Measurements from ENCODE around the gene CFAP61.

Gene CFAP61

GRCh38 chr20:20211988-20212518, 159.7 kb downstream of the CFAP61 start:
- Histone ChIP-seq H3K4me2 (ENCODE audit: low read depth, low read length, poor library complexity, severe bottlenecking) (no peak overlapping the region), H4K20me1 (ENCODE audit: low read depth, low read length) (no peaks in the 10 kb centered on the region), H3F3A (ENCODE audit: insufficient read depth) (no peaks in the 10 kb centered on the region), H3K9ac (ENCODE audit: low read length) (no peak overlapping the region), H3K4me3 (ENCODE audit: insufficient read depth, low read length, poor library complexity, severe bottlenecking) (no peak overlapping the region), H3K36me3 (ENCODE audit: low read length) (no peaks in the 10 kb centered on the region), H3K27ac (ENCODE audit: low read depth, low read length) (no peak overlapping the region), H3K9me2 (replicated peaks; ENCODE audit: insufficient read depth, low read length) (no peaks in the 10 kb centered on the region), H3K27me3 (ENCODE audit: low read length) (no peaks in the 10 kb centered on the region), H3K79me2 (ENCODE audit: insufficient read depth, low read length) (no peaks in the 10 kb centered on the region), H2AFZ (ENCODE audit: low read depth, low read length, severe bottlenecking) (no peak overlapping the region), H3K9me3 (ENCODE audit: insufficient read depth, low read length) (no peaks in the 10 kb centered on the region)
- no peak for TF ChIP-seq EZH2phosphoT487 (conservative IDR thresholded peaks at IDR 0.05; ENCODE audit: low read length)
- TF ChIP-seq, protein P1, sequence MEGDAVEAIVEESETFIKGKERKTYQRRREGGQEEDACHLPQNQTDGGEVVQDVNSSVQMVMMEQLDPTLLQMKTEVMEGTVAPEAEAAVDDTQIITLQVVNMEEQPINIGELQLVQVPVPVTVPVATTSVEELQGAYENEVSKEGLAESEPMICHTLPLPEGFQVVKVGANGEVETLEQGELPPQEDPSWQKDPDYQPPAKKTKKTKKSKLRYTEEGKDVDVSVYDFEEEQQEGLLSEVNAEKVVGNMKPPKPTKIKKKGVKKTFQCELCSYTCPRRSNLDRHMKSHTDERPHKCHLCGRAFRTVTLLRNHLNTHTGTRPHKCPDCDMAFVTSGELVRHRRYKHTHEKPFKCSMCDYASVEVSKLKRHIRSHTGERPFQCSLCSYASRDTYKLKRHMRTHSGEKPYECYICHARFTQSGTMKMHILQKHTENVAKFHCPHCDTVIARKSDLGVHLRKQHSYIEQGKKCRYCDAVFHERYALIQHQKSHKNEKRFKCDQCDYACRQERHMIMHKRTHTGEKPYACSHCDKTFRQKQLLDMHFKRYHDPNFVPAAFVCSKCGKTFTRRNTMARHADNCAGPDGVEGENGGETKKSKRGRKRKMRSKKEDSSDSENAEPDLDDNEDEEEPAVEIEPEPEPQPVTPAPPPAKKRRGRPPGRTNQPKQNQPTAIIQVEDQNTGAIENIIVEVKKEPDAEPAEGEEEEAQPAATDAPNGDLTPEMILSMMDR (IDR thresholded peaks at IDR 0.05; ENCODE audit: insufficient read depth, low read length, poor library complexity, severe bottlenecking): no peak

DNA sequence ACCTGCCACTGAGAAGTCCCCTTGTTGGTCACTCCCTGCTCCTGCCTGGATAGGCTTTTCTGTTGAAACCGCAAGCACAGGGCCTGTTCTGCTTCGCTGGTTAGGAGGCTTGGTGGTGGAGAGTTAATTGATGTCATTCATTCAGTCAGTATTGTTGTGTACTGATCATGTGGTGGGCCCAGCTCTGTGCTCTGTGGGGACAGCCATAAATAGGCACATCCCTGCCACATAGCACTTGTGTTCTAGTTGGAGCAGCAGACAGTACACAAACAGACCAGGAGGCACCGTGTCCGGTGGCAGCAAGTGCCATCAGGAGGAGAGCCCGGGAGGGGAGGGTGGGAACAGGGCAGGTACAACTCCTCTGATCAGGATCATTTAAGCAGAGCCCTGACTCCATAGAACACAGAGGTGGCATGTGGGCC, 160.4 kb downstream of the CFAP61 start:
- Histone ChIP-seq H3F3A (ENCODE audit: insufficient read depth) (no peaks in the 10 kb centered on the region), H3K9me3 (ENCODE audit: insufficient read depth, low read length) (no peaks in the 10 kb centered on the region), H3K27ac (ENCODE audit: low read depth, low read length) (no peak overlapping the region), H3K4me2 (ENCODE audit: low read depth, low read length, poor library complexity, severe bottlenecking) (no peak overlapping the region), H3K9ac (ENCODE audit: low read length) (no peak overlapping the region), H3K79me2 (ENCODE audit: insufficient read depth, low read length) (no peaks in the 10 kb centered on the region), H2AFZ (ENCODE audit: low read depth, low read length, severe bottlenecking) (no peak overlapping the region), H3K27me3 (ENCODE audit: low read length) (no peaks in the 10 kb centered on the region), H4K20me1 (ENCODE audit: low read depth, low read length) (no peaks in the 10 kb centered on the region), H3K4me3 (ENCODE audit: insufficient read depth, low read length, poor library complexity, severe bottlenecking) (no peak overlapping the region), H3K36me3 (ENCODE audit: low read length) (no peaks in the 10 kb centered on the region), H3K9me2 (replicated peaks; ENCODE audit: insufficient read depth, low read length) (no peaks in the 10 kb centered on the region)
- no peak for TF ChIP-seq EZH2phosphoT487 (conservative IDR thresholded peaks at IDR 0.05; ENCODE audit: low read length)
- TF ChIP-seq, protein P1 (IDR thresholded peaks at IDR 0.05; ENCODE audit: insufficient read depth, low read length, poor library complexity, severe bottlenecking): no peak

DNA sequence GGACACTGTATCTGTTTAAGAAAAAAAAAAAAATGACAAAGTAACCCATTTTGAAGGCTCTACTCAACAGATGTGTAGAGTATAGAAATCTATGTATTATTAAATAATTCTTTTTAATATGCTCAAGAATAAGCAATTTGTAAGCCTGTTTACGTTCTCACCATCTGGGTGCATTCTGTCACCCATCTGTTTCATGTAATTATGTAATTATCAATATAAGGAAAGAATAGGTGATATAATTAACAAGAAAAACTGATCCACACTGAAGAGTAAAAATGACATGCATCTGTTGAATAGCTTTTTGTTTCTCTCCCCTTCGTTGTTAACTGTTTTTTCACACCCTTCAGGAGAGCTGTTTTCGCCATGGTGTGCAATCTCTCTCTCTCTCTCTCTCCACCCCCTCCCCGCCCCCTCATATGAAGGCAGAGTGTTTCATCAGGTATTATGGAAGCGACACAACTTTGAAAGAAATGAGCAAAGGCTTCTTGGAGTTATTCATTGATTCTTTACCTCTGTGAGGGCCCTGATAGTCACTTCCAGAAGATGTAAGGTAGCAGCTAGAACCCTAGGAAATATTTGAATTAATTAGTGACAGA, 161.3 kb downstream of the CFAP61 start:
- H3F3A ChIP-seq (ENCODE audit: insufficient read depth): no peaks in the 10 kb centered on the region
- H3K9ac ChIP-seq (ENCODE audit: low read length): no peak overlapping the region
- H3K4me2 ChIP-seq (ENCODE audit: low read depth, low read length, poor library complexity, severe bottlenecking): no peak overlapping the region
- H3K79me2 ChIP-seq (ENCODE audit: insufficient read depth, low read length): no peaks in the 10 kb centered on the region
- H3K4me3 ChIP-seq (ENCODE audit: insufficient read depth, low read length, poor library complexity, severe bottlenecking): no peak overlapping the region
- TF ChIP-seq, protein P1 (IDR thresholded peaks at IDR 0.05; ENCODE audit: insufficient read depth, low read length, poor library complexity, severe bottlenecking): no peak
- TF ChIP-seq EZH2phosphoT487 (conservative IDR thresholded peaks at IDR 0.05; ENCODE audit: low read length): no peak
- no peaks in the 10 kb centered on the region; the same call in 1 of the 2 replicates for H3K9me3 ChIP-seq (ENCODE audit: insufficient read depth, low read length)
- H3K27ac ChIP-seq (ENCODE audit: low read depth, low read length): no peak overlapping the region
- H3K36me3 ChIP-seq (ENCODE audit: low read length): no peaks in the 10 kb centered on the region
- no peaks in the 10 kb centered on the region for H3K27me3 ChIP-seq (ENCODE audit: low read length)
- no peak overlapping the region for H2AFZ ChIP-seq (ENCODE audit: low read depth, low read length, severe bottlenecking)
- no peaks in the 10 kb centered on the region for H3K9me2 ChIP-seq (replicated peaks; ENCODE audit: insufficient read depth, low read length)
- no peaks in the 10 kb centered on the region for H4K20me1 ChIP-seq (ENCODE audit: low read depth, low read length)
